ENCODE measurements around the gene MICAL1. TPM values are rescaled to one million over a fixed set of nuclear protein-coding genes. Genes with fewer than 3 reads are reported as not detected.

Gene MICAL1
- total RNA-seq, 1 donor from 2014 or later: 50.6 TPM

- Mint-ChIP-seq H3K9me3 (no peaks in the 10 kb centered on the region), H3K27ac (no peak overlapping the region), H3K27me3 (ENCODE audit: insufficient read depth, low read depth) (peaks cover 4% of the 10 kb centered on the region), H3K4me1 (peaks cover 41% of the 10 kb centered on the region), H3K36me3 (peaks cover 46% of the 10 kb centered on the region), H3K4me3 (peak overlapping the region; percentile 36)
- H2AFZ ChIP-seq (replicated peaks): no peak overlapping the region
- H3K79me2 ChIP-seq (ENCODE audit: low read depth): peaks cover 87% of the 10 kb centered on the region
- peak overlapping the region; percentile 99 for H3K4me2 ChIP-seq
- peaks cover 26% of the 10 kb centered on the region for H3F3A ChIP-seq (ENCODE audit: low read depth)
- TF ChIP-seq, protein P1, sequence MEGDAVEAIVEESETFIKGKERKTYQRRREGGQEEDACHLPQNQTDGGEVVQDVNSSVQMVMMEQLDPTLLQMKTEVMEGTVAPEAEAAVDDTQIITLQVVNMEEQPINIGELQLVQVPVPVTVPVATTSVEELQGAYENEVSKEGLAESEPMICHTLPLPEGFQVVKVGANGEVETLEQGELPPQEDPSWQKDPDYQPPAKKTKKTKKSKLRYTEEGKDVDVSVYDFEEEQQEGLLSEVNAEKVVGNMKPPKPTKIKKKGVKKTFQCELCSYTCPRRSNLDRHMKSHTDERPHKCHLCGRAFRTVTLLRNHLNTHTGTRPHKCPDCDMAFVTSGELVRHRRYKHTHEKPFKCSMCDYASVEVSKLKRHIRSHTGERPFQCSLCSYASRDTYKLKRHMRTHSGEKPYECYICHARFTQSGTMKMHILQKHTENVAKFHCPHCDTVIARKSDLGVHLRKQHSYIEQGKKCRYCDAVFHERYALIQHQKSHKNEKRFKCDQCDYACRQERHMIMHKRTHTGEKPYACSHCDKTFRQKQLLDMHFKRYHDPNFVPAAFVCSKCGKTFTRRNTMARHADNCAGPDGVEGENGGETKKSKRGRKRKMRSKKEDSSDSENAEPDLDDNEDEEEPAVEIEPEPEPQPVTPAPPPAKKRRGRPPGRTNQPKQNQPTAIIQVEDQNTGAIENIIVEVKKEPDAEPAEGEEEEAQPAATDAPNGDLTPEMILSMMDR (IDR thresholded peaks at IDR 0.05): no peak
- TF ChIP-seq EZH2phosphoT487 (IDR thresholded peaks at IDR 0.05): no peak
- TF ChIP-seq EZH2 (IDR thresholded peaks at IDR 0.05): no peak
- H3K4me1 ChIP-seq: peaks cover 52% of the 10 kb centered on the region
- H4K20me1 ChIP-seq (ENCODE audit: low read depth): peaks cover 4% of the 10 kb centered on the region
- peak overlapping the region; percentile 35 for H3K4me3 ChIP-seq
- peak overlapping the region; percentile 75 for H3K27ac ChIP-seq
- no peak overlapping the region for H3K9ac ChIP-seq
- peaks cover 6% of the 10 kb centered on the region for H3K36me3 ChIP-seq
- no peak for DNase-seq (ENCODE audit: low spot score)
- no peaks in the 10 kb centered on the region for H3K9me3 ChIP-seq (ENCODE audit: low read depth)
- H3K27me3 ChIP-seq: peaks cover 5% of the 10 kb centered on the region
These were observed 23.5 kb upstream of the MICAL1 start for GRCh38 chr6:109478841-109479624.

- Histone ChIP-seq H3K36me3 (peaks cover 6% of the 10 kb centered on the region), H3K27ac (peak overlapping the region; percentile 75), H3K4me3 (peak overlapping the region; percentile 35), H3K4me1 (peaks cover 52% of the 10 kb centered on the region), H3K9ac (no peak overlapping the region), H2AFZ (replicated peaks) (no peak overlapping the region), H3K9me3 (ENCODE audit: low read depth) (no peaks in the 10 kb centered on the region), H3F3A (ENCODE audit: low read depth) (peaks cover 26% of the 10 kb centered on the region), H3K79me2 (ENCODE audit: low read depth) (peaks cover 94% of the 10 kb centered on the region), H4K20me1 (ENCODE audit: low read depth) (peaks cover 4% of the 10 kb centered on the region), H3K27me3 (no peaks in the 10 kb centered on the region), H3K4me2 (peak overlapping the region; percentile 99)
- Mint-ChIP-seq H3K36me3 (peaks cover 49% of the 10 kb centered on the region), H3K27me3 (ENCODE audit: insufficient read depth, low read depth) (peaks cover 2% of the 10 kb centered on the region), H3K27ac (no peak overlapping the region), H3K9me3 (no peaks in the 10 kb centered on the region), H3K4me1 (peaks cover 37% of the 10 kb centered on the region), H3K4me3 (peak overlapping the region; percentile 36)
- no peak for DNase-seq (ENCODE audit: low spot score)
- TF ChIP-seq, protein P1 (IDR thresholded peaks at IDR 0.05): no peak
- TF ChIP-seq EZH2 (IDR thresholded peaks at IDR 0.05): no peak
- no peak for TF ChIP-seq EZH2phosphoT487 (IDR thresholded peaks at IDR 0.05)
These were observed 22.7 kb upstream of the MICAL1 start for GRCh38 chr6:109478222-109478805.

DNA sequence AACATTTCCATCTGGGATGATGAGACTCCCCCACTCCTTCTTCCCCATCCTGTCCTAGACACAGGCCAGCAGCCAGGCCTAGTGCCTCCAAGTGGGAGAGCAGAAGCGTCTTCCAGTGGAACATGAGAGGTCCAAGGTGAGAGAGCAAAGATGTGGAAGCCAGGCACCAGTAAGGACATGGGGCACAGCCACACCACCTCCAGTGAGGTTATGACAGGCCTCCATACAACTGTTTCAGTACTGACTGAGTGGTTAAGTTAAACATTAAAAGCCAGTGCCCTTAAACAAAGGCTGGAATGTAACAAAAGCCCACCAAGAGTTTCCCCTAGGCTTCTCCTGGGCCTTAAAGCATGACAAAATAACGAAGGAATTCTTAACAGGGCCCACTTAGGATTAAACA is 22.2 kb upstream of the MICAL1 start:
- Histone ChIP-seq H3K4me1 (peaks cover 52% of the 10 kb centered on the region), H3K27ac (peak overlapping the region; percentile 75), H3K4me2 (peak overlapping the region; percentile 99), H3K36me3 (peaks cover 6% of the 10 kb centered on the region), H3K79me2 (ENCODE audit: low read depth) (peaks cover 93% of the 10 kb centered on the region), H3K9me3 (ENCODE audit: low read depth) (no peaks in the 10 kb centered on the region), H3K4me3 (peak overlapping the region; percentile 35), H4K20me1 (ENCODE audit: low read depth) (peaks cover 7% of the 10 kb centered on the region), H2AFZ (replicated peaks) (no peak overlapping the region), H3K27me3 (no peaks in the 10 kb centered on the region), H3K9ac (no peak overlapping the region), H3F3A (ENCODE audit: low read depth) (peaks cover 26% of the 10 kb centered on the region)
- no peak for TF ChIP-seq EZH2phosphoT487 (IDR thresholded peaks at IDR 0.05)
- TF ChIP-seq, protein P1 (IDR thresholded peaks at IDR 0.05): no peak
- no peak for TF ChIP-seq EZH2 (IDR thresholded peaks at IDR 0.05)
- Mint-ChIP-seq H3K4me3 (no peak overlapping the region), H3K27ac (peak overlapping the region; percentile 95), H3K27me3 (ENCODE audit: insufficient read depth, low read depth) (peaks cover 2% of the 10 kb centered on the region), H3K4me1 (peaks cover 37% of the 10 kb centered on the region), H3K36me3 (peaks cover 53% of the 10 kb centered on the region), H3K9me3 (no peaks in the 10 kb centered on the region)
- peak; percentile 61 for DNase-seq (ENCODE audit: low spot score)

Measured in neural progenitor cell (in vitro differentiated cells).